Activated CD4-positive, alpha-beta T cell treated with anti-CD3 and anti-CD28 coated beads, Interleukin-2, amount 50 U/mL, for 4 hours (primary cell): ENCODE data around the gene TLE2.

Experiments
- DNase-seq, 2 experiments: peaks; one replicate each; pipeline ENCODE4 v3.0.0-alpha.2; 2020

The TLE2 gene

GRCh38 chr19:3029065-3029923, at the start of gene TLE2:
Gene TLE2, minus strand, starts transcription at chr19:3029280. Its CDS starts 376 bp downstream, at chr19:3028904.
- no peak for DNase-seq

DNA sequence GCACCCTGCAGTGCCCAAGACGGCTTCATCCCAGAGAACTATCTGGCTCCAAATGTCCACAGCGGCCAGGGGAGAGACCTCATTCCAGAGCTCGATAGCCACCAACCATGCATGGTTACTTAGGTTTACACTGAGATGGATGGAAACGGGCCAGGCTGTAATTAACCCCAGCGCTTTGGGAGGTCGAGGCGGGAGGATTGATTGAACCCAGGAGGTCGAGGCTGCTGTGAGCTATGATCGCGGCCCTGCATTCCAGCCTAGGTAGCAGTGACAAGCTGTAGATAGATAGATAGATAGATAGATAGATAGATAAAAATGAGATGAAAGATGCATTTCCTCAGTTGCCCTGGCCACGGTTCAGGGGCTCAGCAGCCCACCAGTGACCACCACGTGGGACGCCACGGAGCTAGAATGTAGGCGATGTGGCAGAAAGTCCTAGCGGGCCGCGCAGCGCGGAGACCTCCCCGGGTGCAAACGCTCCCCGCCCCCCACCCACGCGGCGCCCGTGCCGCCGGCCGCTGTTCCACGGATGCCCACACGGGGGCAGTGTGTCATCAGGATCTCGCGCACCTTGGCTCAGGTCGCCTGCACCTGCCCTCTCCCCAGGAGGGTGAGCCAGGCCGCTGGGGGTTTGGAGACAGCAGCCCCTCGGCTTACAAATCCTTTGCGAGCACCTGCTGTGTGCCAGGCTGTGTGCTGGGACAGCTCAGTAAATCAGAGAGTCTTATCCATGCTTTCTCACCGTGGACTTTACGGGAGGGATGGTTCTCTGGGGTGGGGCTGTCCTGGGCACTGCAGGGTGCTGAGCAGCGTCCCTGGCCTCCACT, 46.7 kb upstream of the TLE2 start:
- peak; percentile 73 to 77 for DNase-seq

- DNase-seq, result no peak
These were observed 45.0 kb upstream of the TLE2 start for GRCh38 chr19:3073931-3074595.

- no peak for DNase-seq
These were observed 44.1 kb upstream of the TLE2 start for GRCh38 chr19:3073159-3073563.

- DNase-seq, result no peak
These were observed 42.7 kb upstream of the TLE2 start for GRCh38 chr19:3071768-3072167.

GRCh38 chr19:3068071-3068470, 39.0 kb upstream of the TLE2 start:
- DNase-seq, result no peak

DNA sequence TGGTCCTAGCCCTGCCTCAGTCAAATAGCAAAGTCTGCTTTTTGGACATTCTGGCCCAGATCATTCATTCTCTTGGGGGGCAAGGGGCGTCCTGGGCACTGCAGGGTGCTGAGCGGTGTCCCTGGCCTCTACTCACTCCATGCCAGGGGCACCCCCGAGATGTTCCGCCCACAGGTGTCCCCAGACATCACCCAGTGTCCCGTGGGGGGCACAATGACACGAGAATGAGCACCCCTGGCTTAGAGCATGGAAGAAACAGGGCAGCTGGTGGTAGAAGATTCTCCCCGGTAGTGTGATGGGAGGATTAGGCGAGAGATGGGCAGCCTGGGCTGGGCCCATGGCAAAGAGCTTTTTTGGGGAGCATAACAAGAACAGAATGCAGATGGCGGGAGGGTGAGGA, 38.5 kb upstream of the TLE2 start:
- no peak for DNase-seq

DNA sequence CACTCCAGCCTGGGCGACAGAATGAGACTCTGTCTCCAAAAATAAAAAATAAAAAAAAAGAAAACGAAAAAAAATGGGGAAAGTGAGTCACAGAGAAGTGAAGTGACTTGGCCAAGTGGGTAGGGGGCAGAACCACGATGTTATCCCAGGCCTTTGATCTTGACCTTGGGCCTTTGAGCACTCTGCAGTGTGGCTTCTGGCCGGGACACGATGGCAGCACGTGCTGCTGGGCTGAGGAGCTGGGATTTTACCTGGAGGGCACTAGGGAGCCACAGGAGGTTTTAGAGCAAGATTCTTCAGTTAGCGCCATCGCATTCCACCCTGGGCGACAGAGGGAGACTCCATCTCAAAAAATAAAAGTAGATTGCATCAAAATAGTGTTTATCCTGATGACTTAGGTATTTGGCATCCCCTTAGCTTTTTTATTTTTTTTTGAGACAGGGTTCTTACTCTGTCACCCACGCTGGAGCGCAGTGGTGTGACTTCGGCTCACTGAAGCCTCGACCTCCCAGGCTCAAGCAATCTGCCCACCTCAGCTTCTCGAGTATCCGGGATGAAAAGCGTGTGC, 37.5 kb upstream of the TLE2 start:
- DNase-seq, result no peak

- no peak for DNase-seq
These were observed 36.7 kb upstream of the TLE2 start for GRCh38 chr19:3065675-3066357.

DNA sequence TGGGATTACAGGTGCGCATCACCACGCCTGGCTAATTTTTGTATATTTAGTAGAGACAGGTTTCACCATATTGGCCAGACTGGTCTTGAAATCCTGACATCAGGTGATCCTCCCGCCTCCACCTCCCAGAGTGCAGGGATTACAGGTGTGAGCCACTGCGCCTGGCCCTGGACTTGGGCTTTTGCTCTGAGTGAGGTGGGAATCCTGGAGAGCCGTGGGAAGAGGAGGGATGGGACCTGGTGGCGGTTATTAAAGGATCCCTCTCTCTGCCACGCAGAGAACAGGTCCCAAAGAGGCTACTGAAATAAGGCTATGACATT, 34.9 kb upstream of the TLE2 start:
- DNase-seq, result no peak

DNA sequence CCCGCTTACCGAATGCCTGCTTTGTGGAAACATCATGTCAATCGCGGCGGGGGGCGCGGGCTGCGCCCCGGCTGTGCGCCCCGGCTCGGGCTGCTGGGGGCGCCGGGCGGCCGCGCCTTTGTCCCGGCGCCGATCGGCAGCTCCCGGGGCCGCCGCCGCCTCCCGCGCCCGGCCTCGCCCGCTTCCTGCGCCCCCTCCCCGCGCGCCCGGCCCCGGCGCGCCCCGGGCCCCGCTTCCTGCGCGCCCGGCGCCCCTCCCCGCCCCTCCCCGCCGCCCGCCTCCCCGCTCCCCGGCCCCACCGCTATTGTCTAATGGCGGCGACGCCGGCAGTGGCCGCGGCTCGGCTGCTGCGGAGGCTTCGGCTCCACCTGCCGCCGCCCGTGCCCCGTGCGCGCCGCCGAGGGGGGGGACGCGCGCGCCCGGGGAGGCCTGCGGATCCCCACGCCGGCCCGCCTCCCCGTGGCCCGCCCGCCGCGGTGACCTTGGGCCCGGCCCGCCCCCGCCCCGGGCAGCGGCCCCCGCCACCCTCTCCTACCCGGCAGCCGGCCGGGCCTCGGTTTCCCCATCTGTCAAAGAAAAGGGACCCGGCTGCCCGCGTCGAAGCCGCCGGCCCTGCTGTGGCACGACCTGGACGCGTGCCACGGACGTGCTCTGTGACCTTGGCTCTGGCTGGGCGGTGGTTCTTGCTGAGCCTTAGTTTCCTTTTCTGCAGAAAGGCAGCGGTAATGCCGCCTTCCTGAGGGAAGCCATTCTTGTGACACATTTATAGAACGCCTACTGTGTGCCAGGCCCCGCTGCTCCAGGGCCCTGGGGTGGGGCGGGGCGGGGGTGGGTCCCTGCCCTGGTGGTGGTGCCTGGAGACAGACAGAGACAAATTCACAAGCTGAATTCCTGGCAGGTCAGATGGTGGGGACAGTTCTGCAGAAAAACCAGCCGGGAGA, 33.4 kb upstream of the TLE2 start, which contains the start of gene TLE5:
TLE5 (minus strand) TSS at position 331 of the 941 bp plus-strand sequence; CDS start at position 36, 295 bp downstream.
- peak; percentile 57 to 62 for DNase-seq

DNA sequence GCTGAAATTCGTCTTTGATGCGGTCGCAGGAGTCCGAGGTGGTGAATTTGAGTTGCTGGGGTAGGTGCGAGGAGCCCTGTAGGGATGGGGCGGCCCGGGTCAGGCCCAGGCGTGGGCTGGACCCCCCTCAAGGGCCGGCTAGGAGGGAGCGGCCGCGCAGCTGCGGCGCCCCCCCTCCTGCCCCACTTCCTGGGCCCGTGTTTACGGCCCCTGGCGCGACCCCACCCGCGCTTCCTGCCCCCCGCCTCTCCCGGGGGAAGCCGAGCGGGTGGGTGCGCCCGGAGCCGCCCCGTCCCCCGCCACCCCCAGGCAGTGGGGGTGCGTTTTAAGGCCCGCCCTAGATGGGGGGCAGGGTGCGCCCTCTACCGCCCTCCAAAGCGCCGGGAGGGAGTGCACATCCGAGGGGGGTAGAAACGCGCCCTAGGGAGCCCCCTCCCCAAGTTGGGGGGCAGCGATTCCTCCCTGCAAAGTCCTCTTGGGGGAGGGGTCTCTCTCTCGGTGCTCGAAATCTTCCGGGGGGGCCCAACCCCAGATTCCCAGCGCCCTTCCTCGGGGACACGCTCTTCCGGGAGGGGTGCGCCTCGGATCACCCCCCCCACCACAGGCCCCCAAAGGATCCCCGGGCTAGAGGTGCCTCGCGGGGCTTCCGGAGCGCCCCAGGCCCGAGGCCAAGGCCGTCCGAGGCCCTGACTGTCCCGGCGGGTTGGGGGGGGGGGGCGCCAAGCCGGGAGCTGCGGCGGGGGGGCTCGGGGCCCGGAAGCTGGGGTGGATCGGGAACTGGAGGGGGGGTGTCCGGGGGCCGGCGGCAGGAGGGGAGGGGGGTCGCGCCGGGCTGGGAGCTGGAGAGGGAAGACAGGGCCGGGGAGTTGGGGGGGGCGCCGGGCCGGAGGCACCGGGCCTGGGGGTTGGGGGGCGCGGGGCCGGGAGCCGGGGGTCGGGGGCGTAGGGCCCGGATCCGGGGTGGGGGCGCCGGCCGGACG, 32.4 kb upstream of the TLE2 start:
- peak; percentile 59 to 63 for DNase-seq

DNA sequence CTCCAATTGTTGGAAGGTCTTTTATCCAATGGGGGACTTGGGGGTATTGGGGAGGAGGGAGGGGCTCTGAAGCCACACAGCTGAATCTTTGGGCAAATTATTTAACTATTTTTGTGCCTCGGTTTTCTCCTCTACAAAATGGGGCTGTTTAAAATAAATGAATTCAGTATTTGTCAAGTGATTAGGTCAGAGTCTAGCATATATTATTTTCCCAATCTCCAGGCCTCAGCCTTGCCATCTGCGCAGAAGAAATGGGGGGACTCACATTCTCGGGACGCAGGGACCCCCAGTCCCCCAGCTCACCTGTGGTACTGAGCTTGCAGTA, 31.7 kb upstream of the TLE2 start:
- no peak for DNase-seq

DNA sequence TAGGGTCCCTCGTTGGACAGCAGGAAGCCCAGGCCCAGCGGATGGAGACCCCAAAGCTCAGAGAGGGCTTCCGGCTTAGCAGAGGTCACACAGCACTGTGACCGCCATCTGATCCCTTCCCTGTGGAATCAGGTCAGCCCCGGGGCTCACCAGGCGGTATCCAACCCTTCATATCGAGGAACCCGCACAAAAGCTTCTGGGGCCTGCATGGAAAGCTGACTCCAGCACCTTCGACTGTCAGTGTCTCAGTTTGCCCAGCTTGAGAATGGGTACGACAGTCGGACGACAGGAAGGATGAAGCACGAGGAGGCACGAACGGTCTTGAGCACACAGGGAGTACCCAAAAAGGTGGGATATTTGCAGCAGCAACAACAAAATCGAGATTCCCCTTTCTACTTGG, 30.6 kb upstream of the TLE2 start:
- no peak for DNase-seq

GRCh38 chr19:3058821-3059314, 29.8 kb upstream of the TLE2 start:
- DNase-seq, result no peak

GRCh38 chr19:3058009-3058820, 29.1 kb upstream of the TLE2 start:
- DNase-seq, result no peak

DNA sequence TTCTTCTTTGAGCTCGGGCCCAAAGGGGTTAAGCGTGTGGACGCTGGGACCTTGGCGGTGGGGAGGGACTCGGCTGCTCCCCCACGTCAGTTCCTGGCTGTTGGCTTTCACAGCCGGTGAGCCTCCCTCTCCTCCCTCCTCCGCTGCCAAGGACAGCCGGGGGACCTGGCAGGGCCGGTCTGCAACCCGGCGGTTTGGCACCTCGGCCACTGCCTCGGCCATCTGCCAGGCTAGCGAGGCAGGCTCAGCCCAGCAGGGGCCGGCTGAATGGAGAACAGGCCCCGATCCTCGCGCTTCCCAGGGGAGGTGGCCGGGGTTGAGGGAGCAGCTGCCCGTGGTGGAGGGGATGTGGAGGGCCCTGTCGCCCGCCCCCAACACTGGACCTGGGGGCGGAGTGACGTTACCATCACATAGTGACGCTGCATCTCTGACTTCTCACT, 28.2 kb upstream of the TLE2 start:
- no peak for DNase-seq

DNA sequence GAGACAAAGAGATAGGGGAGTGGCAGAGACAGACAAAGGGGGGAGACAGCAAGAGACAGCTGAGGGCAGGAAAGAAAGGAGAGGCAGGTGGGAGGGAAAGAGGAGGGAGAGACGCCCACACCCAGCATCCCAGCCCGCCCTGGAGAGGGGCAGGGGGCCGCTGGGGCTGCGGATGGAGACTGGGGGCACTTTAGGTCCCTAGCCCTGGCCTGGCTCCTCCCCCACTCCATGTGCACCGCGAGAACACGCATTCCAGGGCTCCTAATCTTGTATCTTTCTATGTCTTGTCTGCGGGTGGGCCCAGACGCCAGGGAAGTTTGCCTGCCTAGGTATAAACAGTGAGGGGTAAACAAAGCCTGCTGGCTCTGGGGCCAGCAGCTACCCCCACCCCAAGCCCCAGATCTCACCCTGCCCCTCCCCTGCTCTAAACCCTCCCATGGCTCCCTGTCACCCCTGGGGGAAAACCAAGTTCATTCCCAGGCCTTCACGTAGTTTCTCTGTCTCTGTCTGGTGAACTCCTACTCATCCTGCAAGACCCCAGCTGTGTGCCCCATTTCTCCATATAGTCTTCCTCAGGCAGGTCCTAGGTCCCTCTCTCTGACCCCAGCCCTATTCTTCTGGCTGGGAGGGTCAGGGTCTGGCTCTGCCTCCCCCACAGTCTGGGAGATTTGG, 27.5 kb upstream of the TLE2 start:
- DNase-seq, result no peak
